Measurements from ENCODE around the gene ADGRV1. TPM values are rescaled to one million over a fixed set of nuclear protein-coding genes. Genes with fewer than 3 reads are reported as not detected.

The ADGRV1 gene
- total and polyA plus RNA-seq, 9 of the 15 experiments (the other 6 are each of a cell fraction or from before 2014, with no cell fraction given), result 21.7 to 156 (median 58.2) TPM

GRCh38 chr5:90658620-90659019 is 100.0 kb downstream of the ADGRV1 start (continued):
- TF ChIP-seq SREBF2 (CRISPR knock-in tag; IDR thresholded peaks at IDR 0.05) (no peak), THRA (IDR thresholded peaks at IDR 0.05) (no peak), SMAD3 (CRISPR knock-in tag; conservative IDR thresholded peaks at IDR 0.05) (0 out of 2 replicates have a peak, but pooled peaks have one; percentile 59), SMARCB1 (IDR thresholded peaks at IDR 0.05; ENCODE audit: insufficient read length, low read depth) (no peak), TCF3 (CRISPR knock-in tag; IDR thresholded peaks at IDR 0.05) (peak; percentile 91), GTF2B (IDR thresholded peaks at IDR 0.05; ENCODE audit: extremely low read depth, insufficient read length) (no peak), MNT (conservative IDR thresholded peaks at IDR 0.05) (peak in 1 of 2 experiments; percentile 26; a peak in 1 of 4 replicates), ZEB2 (IDR thresholded peaks at IDR 0.05) (peak; percentile 96), EP300 (IDR thresholded peaks at IDR 0.05; ENCODE audit: low read length) (peak; percentile 99), PHF21A (IDR thresholded peaks at IDR 0.05; ENCODE audit: borderline replicate concordance, low read depth) (no peak), ZNF316 (IDR thresholded peaks at IDR 0.05) (no peak), L3MBTL2 (IDR thresholded peaks at IDR 0.05) (no peak), FUS (optimal IDR thresholded peaks at IDR 0.05; ENCODE audit: low read depth, low read length) (no peak), NFXL1 (CRISPR knock-in tag; IDR thresholded peaks at IDR 0.05) (no peak), JUNB (CRISPR knock-in tag; conservative IDR thresholded peaks at IDR 0.05) (no peak), WHSC1 (IDR thresholded peaks at IDR 0.05; ENCODE audit: low read length) (no peak), SNIP1 (IDR thresholded peaks at IDR 0.05; ENCODE audit: low read depth) (no peak), POLR3A (IDR thresholded peaks at IDR 0.05; ENCODE audit: borderline replicate concordance, extremely low read depth, insufficient read depth, insufficient read length) (no peak), NELFE (IDR thresholded peaks at IDR 0.05; ENCODE audit: insufficient read depth, insufficient read length) (no peak), STAT5B (CRISPR knock-in tag; IDR thresholded peaks at IDR 0.05) (no peak), ZNF444 (CRISPR knock-in tag; IDR thresholded peaks at IDR 0.05) (no peak), NCOA4 (IDR thresholded peaks at IDR 0.05; ENCODE audit: partially characterized antibody) (no peak), HLTF (IDR thresholded peaks at IDR 0.05) (no peak), POLR2H (tag; IDR thresholded peaks at IDR 0.05; ENCODE audit: low read depth) (peak; percentile 49; the same call in 1 of the 2 replicates), ZNF655 (CRISPR knock-in tag; IDR thresholded peaks at IDR 0.05) (no peak), THRB (CRISPR knock-in tag; conservative IDR thresholded peaks at IDR 0.05) (no peak)

Measured in K562 (cell line).